Measurements from ENCODE around the gene CNGA3. TPM values are rescaled to one million over a fixed set of nuclear protein-coding genes. Genes with fewer than 3 reads are reported as not detected.

CNGA3 gene
- total RNA-seq, 3 donors from 2014 or later (not counting 1 experiment from before 2014, with no cell fraction given) = not detected

GRCh38 chr2:98350411-98350810, 4.2 kb downstream of the CNGA3 start:
- no peaks in the 10 kb centered on the region for H3K36me3 ChIP-seq (ENCODE audit: control insufficient read depth, insufficient read depth, low read length)
- H3K36me3 Mint-ChIP-seq = peaks cover 8% of the 10 kb centered on the region
- peaks cover 2% of the 10 kb centered on the region for H3K9me3 ChIP-seq (ENCODE audit: control insufficient read depth, insufficient read depth, low read length)
- H3K4me3 ChIP-seq (ENCODE audit: low read length) = no peak overlapping the region
- H3K4me1 ChIP-seq (ENCODE audit: control insufficient read depth, insufficient read depth, low read length) = peaks cover 18% of the 10 kb centered on the region
- peaks cover 45 to 66% of the 10 kb centered on the region in 2 donors for H3K27me3 Mint-ChIP-seq (ENCODE audit: low read depth in 2 of 2)
- H3K27me3 ChIP-seq (ENCODE audit: control insufficient read depth, insufficient read depth, low read length) = peaks cover 39% of the 10 kb centered on the region
- DNase-seq (no peak), ATAC-seq (no peak)
- intact Hi-C loops (cut with micrococcal nuclease) = no loop called here
- H3K4me1 Mint-ChIP-seq = peaks cover 8 to 17% of the 10 kb centered on the region in 2 donors
- H3K4me3 Mint-ChIP-seq = no peak overlapping the region
- H3K27ac ChIP-seq (ENCODE audit: low read length) = no peak overlapping the region
- no peak for TF ChIP-seq CTCF (IDR thresholded peaks at IDR 0.05)
- H3K9me3 Mint-ChIP-seq = no peaks in the 10 kb centered on the region
- 100% methylated on average over 1 of the region's 1 CpG for WGBS (ENCODE audit: insufficient coverage)
- no peak overlapping the region for H3K27ac Mint-ChIP-seq

DNA sequence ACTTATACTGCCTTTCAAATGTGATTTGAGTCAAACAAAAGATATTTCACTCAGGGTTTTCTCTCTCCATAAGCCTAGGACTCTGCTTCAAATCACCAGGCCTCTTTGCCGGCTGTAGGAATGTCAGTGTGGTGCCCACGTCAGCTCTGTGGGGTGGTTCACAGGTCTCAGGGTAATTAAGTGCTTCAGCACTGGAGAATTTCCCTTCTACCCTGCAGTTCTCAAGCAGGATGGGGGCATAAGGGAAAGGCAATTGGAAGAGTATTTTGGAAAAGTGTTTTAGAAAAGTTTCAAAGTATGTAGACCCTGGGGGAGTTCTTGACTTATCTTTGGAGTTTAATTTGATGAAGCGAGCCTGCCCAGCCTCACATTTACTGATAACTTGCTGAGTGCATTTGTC, 9.6 kb downstream of the CNGA3 start:
- no peak overlapping the region for H3K4me3 ChIP-seq (ENCODE audit: low read length)
- TF ChIP-seq CTCF (IDR thresholded peaks at IDR 0.05) = no peak
- 79% methylated on average over 3 of the region's 3 CpGs for WGBS (ENCODE audit: insufficient coverage)
- no peaks in the 10 kb centered on the region for H3K36me3 ChIP-seq (ENCODE audit: control insufficient read depth, insufficient read depth, low read length)
- no peak overlapping the region for H3K27ac ChIP-seq (ENCODE audit: low read length)
- no peaks in the 10 kb centered on the region for H3K9me3 ChIP-seq (ENCODE audit: control insufficient read depth, insufficient read depth, low read length)
- peaks cover 8 to 35% of the 10 kb centered on the region in 2 donors for H3K27me3 Mint-ChIP-seq (ENCODE audit: low read depth in 2 of 2)
- no peaks in the 10 kb centered on the region for H3K36me3 Mint-ChIP-seq
- intact Hi-C loops (cut with micrococcal nuclease) = no loop called here
- H3K27ac Mint-ChIP-seq = no peak overlapping the region
- H3K9me3 Mint-ChIP-seq = no peaks in the 10 kb centered on the region
- no peaks in the 10 kb centered on the region for H3K4me1 Mint-ChIP-seq
- DNase-seq (no peak), ATAC-seq (no peak)
- no peaks in the 10 kb centered on the region for H3K4me1 ChIP-seq (ENCODE audit: control insufficient read depth, insufficient read depth, low read length)
- H3K27me3 ChIP-seq (ENCODE audit: control insufficient read depth, insufficient read depth, low read length) = peaks cover 2% of the 10 kb centered on the region
- H3K4me3 Mint-ChIP-seq = no peak overlapping the region

DNA sequence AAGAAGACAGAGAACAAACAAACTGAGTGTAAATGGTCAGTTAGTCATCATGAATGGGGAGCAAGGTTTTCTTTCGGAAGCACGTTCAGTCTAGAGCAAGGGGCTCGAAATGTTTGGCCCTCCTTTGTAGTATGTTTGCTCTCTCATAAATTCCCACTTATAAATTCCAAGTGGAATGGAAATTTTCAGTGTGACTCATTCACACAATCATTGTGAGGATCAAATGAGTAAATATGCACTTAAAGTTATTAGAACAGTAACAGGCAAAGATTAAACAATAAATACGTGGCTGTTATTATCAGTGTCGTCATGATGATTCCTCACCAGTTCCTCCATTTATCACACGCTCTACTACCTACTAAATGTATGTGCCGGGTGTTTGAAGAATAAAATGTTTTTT, 10.5 kb downstream of the CNGA3 start:
- DNase-seq (no peak), ATAC-seq (no peak)
- Histone ChIP-seq H3K27me3 (ENCODE audit: control insufficient read depth, insufficient read depth, low read length) (peaks cover 2% of the 10 kb centered on the region), H3K27ac (ENCODE audit: low read length) (no peak overlapping the region), H3K4me3 (ENCODE audit: low read length) (no peak overlapping the region), H3K4me1 (ENCODE audit: control insufficient read depth, insufficient read depth, low read length) (no peaks in the 10 kb centered on the region), H3K9me3 (ENCODE audit: control insufficient read depth, insufficient read depth, low read length) (no peaks in the 10 kb centered on the region), H3K36me3 (ENCODE audit: control insufficient read depth, insufficient read depth, low read length) (no peaks in the 10 kb centered on the region)
- TF ChIP-seq CTCF (IDR thresholded peaks at IDR 0.05) = no peak
- Mint-ChIP-seq H3K36me3 (no peaks in the 10 kb centered on the region), H3K4me3 (no peak overlapping the region), H3K27ac (no peak overlapping the region), H3K27me3 (ENCODE audit: low read depth in 2 of 2) (peaks cover 8 to 26% of the 10 kb centered on the region in 2 donors), H3K9me3 (no peaks in the 10 kb centered on the region), H3K4me1 (no peaks in the 10 kb centered on the region)
- intact Hi-C loops (cut with micrococcal nuclease) = no loop called here
- WGBS (ENCODE audit: insufficient coverage) = 98% methylated on average over 6 of the region's 7 CpGs

DNA sequence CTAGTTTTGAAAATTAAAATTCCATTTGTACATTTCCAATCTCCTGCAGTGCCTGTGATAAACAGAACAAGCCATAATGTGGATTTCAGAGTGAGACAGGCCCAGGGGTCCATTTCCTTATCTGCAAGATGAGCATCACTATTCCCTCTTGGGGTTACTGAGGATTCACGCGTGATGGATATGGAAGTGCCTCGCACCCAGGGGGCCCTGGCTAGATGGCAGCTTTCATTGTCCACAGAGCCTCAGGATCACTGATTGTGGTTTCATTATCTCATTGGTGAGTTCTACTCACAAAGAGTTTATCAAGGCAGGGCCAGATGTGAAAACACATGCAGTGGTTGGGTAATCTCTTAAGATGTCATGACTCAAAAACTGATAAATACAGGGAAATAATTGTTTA, 11.6 kb downstream of the CNGA3 start:
- 88% methylated on average over 3 of the region's 3 CpGs for WGBS (ENCODE audit: insufficient coverage)
- Histone ChIP-seq H3K27me3 (ENCODE audit: control insufficient read depth, insufficient read depth, low read length) (peaks cover 2% of the 10 kb centered on the region), H3K4me1 (ENCODE audit: control insufficient read depth, insufficient read depth, low read length) (no peaks in the 10 kb centered on the region), H3K36me3 (ENCODE audit: control insufficient read depth, insufficient read depth, low read length) (no peaks in the 10 kb centered on the region), H3K4me3 (ENCODE audit: low read length) (no peak overlapping the region), H3K27ac (ENCODE audit: low read length) (no peak overlapping the region), H3K9me3 (ENCODE audit: control insufficient read depth, insufficient read depth, low read length) (no peaks in the 10 kb centered on the region)
- Mint-ChIP-seq H3K4me1 (no peaks in the 10 kb centered on the region), H3K9me3 (no peaks in the 10 kb centered on the region), H3K4me3 (no peak overlapping the region), H3K36me3 (no peaks in the 10 kb centered on the region), H3K27me3 (ENCODE audit: low read depth in 2 of 2) (peaks cover 5 to 21% of the 10 kb centered on the region in 2 donors), H3K27ac (no peak overlapping the region)
- ATAC-seq (no peak), DNase-seq (no peak)
- TF ChIP-seq CTCF (IDR thresholded peaks at IDR 0.05) = no peak
- intact Hi-C loops (cut with micrococcal nuclease) = no loop called here

Data from natural killer cell (primary cell).